Neural progenitor cell (in vitro differentiated cells): ENCODE measurements around the gene AMMECR1. TPM values are rescaled to one million over a fixed set of nuclear protein-coding genes. Genes with fewer than 3 reads are reported as not detected.

Experiments
- DNase-seq: peaks from one replicate; pipeline ENCODE4 v3.0.0-alpha.2; 2016; ENCODE audit warnings: low spot score
- H2AFZ ChIP-seq: fragments of 200-600 bp; sonication (generic); replicated peaks from 2 replicates; pipeline ENCODE4 v1.6.1; 2016; ENCODE audit warnings: antibody characterized with exemption
- H3F3A ChIP-seq: fragments of 200-600 bp; sonication (generic); 2 replicates; pipeline ENCODE4 v1.6.1; 2016; ENCODE audit warnings: antibody characterized with exemption, low read depth
- H3K27ac ChIP-seq: fragments of 200-600 bp; sonication (generic); 2 replicates; pipeline ENCODE4 v1.5.1; 2016; ENCODE audit warnings: mild to moderate bottlenecking
- H3K27me3 ChIP-seq: fragments of 200-600 bp; sonication (generic); 2 replicates; pipeline ENCODE4 v1.6.1; 2016; ENCODE audit warnings: mild to moderate bottlenecking, moderate library complexity
- H3K36me3 ChIP-seq: fragments of 200-600 bp; sonication (generic); 2 replicates; pipeline ENCODE4 v1.5.1; 2016
- H3K4me1 ChIP-seq: fragments of 200-600 bp; sonication (generic); 2 replicates; pipeline ENCODE4 v1.6.1; 2016; ENCODE audit warnings: mixed run types
- H3K4me2 ChIP-seq: fragments of 200-600 bp; sonication (generic); 2 replicates; pipeline ENCODE4 v1.6.1; 2016
- H3K4me3 ChIP-seq: fragments of 200-600 bp; sonication (generic); 2 replicates; pipeline ENCODE4 v1.5.1; 2016
- H3K79me2 ChIP-seq: fragments of 200-600 bp; sonication (generic); 2 replicates; pipeline ENCODE4 v1.6.1; 2016; ENCODE audit warnings: low read depth
- H3K9ac ChIP-seq: fragments of 200-600 bp; sonication (generic); 2 replicates; pipeline ENCODE4 v1.6.1; 2016
- H3K9me3 ChIP-seq: fragments of 200-600 bp; sonication (generic); 2 replicates; pipeline ENCODE4 v1.5.1; 2016; ENCODE audit warnings: low read depth
- H4K20me1 ChIP-seq: fragments of 200-600 bp; sonication (generic); 2 replicates; pipeline ENCODE4 v1.6.1; 2016; ENCODE audit warnings: low read depth
- H3K27ac Mint-ChIP-seq: 3 replicates; pipeline ENCODE4 v1.8.0; 2021; ENCODE audit warnings: mixed read lengths
- H3K27me3 Mint-ChIP-seq: 2 replicates; pipeline ENCODE4 v1.8.0; 2022; ENCODE audit warnings: low read depth, mild to moderate bottlenecking, inconsistent platforms, moderate library complexity, mixed read lengths; ENCODE audit not compliant: insufficient read depth
- H3K36me3 Mint-ChIP-seq: 3 replicates; pipeline ENCODE4 v1.8.0; 2021; ENCODE audit warnings: mixed read lengths
- H3K4me1 Mint-ChIP-seq: 3 replicates; pipeline ENCODE4 v1.8.0; 2021; ENCODE audit warnings: mixed read lengths
- H3K4me3 Mint-ChIP-seq: 3 replicates; pipeline ENCODE4 v1.8.0; 2021; ENCODE audit warnings: mild to moderate bottlenecking, moderate library complexity, mixed read lengths
- H3K9me3 Mint-ChIP-seq: 3 replicates; pipeline ENCODE4 v1.8.0; 2020; ENCODE audit warnings: mixed read lengths
- EZH2 ChIP-seq: fragments of 200-600 bp; sonication (generic); IDR thresholded peaks from 2 replicates; pipeline ENCODE4 v1.6.1; 2017; ENCODE audit warnings: antibody characterized with exemption, mild to moderate bottlenecking, moderate library complexity
- EZH2phosphoT487 ChIP-seq: fragments of 200-600 bp; sonication (generic); IDR thresholded peaks from 2 replicates; pipeline ENCODE4 v1.6.1; 2017; ENCODE audit warnings: antibody characterized with exemption
- total RNA-seq: library from RNA; depleted of rRNA; stranded (reverse); fragments of >200 nt; gene quantifications from 2 replicates; pipeline ENCODE4 v1.2.3, GENCODE V29; 2015; ENCODE audit warnings: low replicate concordance
- TF ChIP-seq, protein P1 (sequence below): fragments of 200-600 bp; sonication (generic); IDR thresholded peaks from 2 replicates; pipeline ENCODE4 v1.5.1; 2017; ENCODE audit warnings: antibody characterized with exemption, mild to moderate bottlenecking

Gene AMMECR1
- total RNA-seq, 1 donor from 2014 or later, result 20.3 TPM

DNA sequence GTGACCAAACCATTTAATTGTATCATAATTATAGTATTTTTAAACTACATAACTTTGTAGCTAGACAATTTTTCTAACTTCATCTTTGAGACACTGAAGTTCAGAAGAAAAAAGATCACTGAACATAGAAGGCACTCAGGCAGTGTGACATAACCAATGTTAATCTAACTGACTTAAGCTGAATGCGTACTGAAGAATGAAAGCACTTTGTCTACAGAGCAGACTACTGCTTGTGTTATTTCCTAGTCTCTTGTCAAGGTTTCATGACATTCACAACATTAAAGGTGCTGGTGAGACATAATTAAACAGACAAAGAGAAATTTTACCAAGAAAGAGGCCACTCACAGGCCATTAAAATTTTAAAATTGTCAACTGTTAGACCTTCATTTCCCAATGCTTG is 13.5 kb downstream of the AMMECR1 start:
- Histone ChIP-seq H4K20me1 (no peaks in the 10 kb centered on the region), H3K9ac (no peak overlapping the region)
- no peak overlapping the region for H3K4me3 Mint-ChIP-seq

DNA sequence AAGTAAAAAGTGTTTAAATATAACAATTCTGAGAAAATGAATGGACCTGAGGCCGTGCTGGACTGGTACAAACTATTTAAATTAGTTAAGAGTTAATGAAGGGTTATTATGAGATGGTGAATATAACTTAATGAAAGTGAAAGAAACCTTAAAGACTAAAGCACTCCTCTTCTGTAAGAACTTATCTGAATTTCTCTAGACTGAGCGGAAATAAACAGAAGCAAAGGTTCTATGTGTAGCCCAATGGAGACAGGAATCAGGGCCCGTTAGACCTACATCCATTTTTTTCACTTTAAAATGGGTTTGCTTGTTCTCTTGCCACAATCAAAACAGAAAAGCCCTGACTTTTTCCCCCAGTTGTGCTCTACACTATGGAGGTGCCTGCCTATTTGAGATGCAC is 14.9 kb downstream of the AMMECR1 start:
- H3K27ac Mint-ChIP-seq, result no peak overlapping the region
- Histone ChIP-seq H3K9ac (no peak overlapping the region), H2AFZ (no peak overlapping the region), H4K20me1 (no peaks in the 10 kb centered on the region), H3K9me3 (peaks cover 4% of the 10 kb centered on the region), H3K4me3 (no peak overlapping the region), H3K36me3 (no peaks in the 10 kb centered on the region), H3K27ac (no peak overlapping the region), H3K27me3 (no peaks in the 10 kb centered on the region), H3K4me1 (no peaks in the 10 kb centered on the region), H3K4me2 (no peak overlapping the region), H3F3A (no peaks in the 10 kb centered on the region), H3K79me2 (peaks cover 6% of the 10 kb centered on the region)
- DNase-seq, result no peak
- H3K36me3 Mint-ChIP-seq, result peaks cover 20% of the 10 kb centered on the region
- TF ChIP-seq EZH2, result no peak
- no peak for TF ChIP-seq EZH2phosphoT487
- TF ChIP-seq, protein P1, sequence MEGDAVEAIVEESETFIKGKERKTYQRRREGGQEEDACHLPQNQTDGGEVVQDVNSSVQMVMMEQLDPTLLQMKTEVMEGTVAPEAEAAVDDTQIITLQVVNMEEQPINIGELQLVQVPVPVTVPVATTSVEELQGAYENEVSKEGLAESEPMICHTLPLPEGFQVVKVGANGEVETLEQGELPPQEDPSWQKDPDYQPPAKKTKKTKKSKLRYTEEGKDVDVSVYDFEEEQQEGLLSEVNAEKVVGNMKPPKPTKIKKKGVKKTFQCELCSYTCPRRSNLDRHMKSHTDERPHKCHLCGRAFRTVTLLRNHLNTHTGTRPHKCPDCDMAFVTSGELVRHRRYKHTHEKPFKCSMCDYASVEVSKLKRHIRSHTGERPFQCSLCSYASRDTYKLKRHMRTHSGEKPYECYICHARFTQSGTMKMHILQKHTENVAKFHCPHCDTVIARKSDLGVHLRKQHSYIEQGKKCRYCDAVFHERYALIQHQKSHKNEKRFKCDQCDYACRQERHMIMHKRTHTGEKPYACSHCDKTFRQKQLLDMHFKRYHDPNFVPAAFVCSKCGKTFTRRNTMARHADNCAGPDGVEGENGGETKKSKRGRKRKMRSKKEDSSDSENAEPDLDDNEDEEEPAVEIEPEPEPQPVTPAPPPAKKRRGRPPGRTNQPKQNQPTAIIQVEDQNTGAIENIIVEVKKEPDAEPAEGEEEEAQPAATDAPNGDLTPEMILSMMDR, result no peak
- H3K4me1 Mint-ChIP-seq, result no peaks in the 10 kb centered on the region
- no peaks in the 10 kb centered on the region for H3K27me3 Mint-ChIP-seq
- peaks cover 2% of the 10 kb centered on the region for H3K9me3 Mint-ChIP-seq
- no peak overlapping the region for H3K4me3 Mint-ChIP-seq

More for the DNA sequence above, 13.5 kb downstream of the AMMECR1 start:
- DNase-seq, result no peak
- H3K9me3 ChIP-seq, result peaks cover 4% of the 10 kb centered on the region
- H3K27me3 Mint-ChIP-seq, result no peaks in the 10 kb centered on the region
- no peak overlapping the region for H3K4me3 ChIP-seq
- H3K36me3 Mint-ChIP-seq, result peaks cover 20% of the 10 kb centered on the region
- H3F3A ChIP-seq, result no peaks in the 10 kb centered on the region
- peaks cover 16% of the 10 kb centered on the region for H3K79me2 ChIP-seq
- TF ChIP-seq EZH2phosphoT487, result no peak
- no peak for TF ChIP-seq EZH2
- TF ChIP-seq, protein P1, result no peak
- no peaks in the 10 kb centered on the region for H3K36me3 ChIP-seq
- no peak overlapping the region for H2AFZ ChIP-seq
- H3K27ac ChIP-seq, result no peak overlapping the region
- peaks cover 3% of the 10 kb centered on the region for H3K4me1 Mint-ChIP-seq
- no peak overlapping the region for H3K4me2 ChIP-seq
- no peaks in the 10 kb centered on the region for H3K4me1 ChIP-seq
- H3K27me3 ChIP-seq, result no peaks in the 10 kb centered on the region
- H3K27ac Mint-ChIP-seq, result no peak overlapping the region
- peaks cover 2% of the 10 kb centered on the region for H3K9me3 Mint-ChIP-seq

DNA sequence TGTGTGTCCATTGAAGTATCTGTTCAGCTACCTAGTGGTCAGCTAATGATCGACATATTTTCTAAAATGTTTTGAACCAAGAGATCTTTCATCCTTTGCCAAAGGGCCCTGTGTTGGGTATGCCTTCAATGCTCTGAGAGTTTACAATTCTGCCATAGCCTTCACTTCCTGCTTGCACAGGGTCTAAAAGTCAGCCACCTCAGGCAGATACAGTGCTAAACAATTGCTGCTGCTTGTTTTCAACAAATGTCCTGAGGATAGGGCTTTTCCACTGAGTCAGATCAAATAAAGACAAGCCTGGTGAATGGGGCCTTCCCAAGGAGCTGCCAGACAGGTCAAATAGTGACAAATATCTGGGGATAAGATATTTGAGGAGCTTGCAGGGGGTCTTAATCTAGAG is 16.7 kb downstream of the AMMECR1 start:
- H3K27me3 ChIP-seq, result no peaks in the 10 kb centered on the region
- Mint-ChIP-seq H3K9me3 (peaks cover 13% of the 10 kb centered on the region), H3K36me3 (peaks cover 28% of the 10 kb centered on the region), H3K27me3 (no peaks in the 10 kb centered on the region), H3K27ac (no peak overlapping the region), H3K4me1 (no peaks in the 10 kb centered on the region), H3K4me3 (no peak overlapping the region)
- H3K4me1 ChIP-seq, result no peaks in the 10 kb centered on the region
- H3K4me2 ChIP-seq, result no peak overlapping the region
- TF ChIP-seq EZH2phosphoT487 (no peak), EZH2 (no peak)
- TF ChIP-seq, protein P1, result no peak
- H3K79me2 ChIP-seq, result peaks cover 6% of the 10 kb centered on the region
- H3K4me3 ChIP-seq, result no peak overlapping the region
- H3F3A ChIP-seq, result no peaks in the 10 kb centered on the region
- no peaks in the 10 kb centered on the region for H4K20me1 ChIP-seq
- no peaks in the 10 kb centered on the region for H3K36me3 ChIP-seq
- no peak overlapping the region for H3K9ac ChIP-seq
- DNase-seq, result no peak
- no peak overlapping the region for H2AFZ ChIP-seq
- peaks cover 9% of the 10 kb centered on the region for H3K9me3 ChIP-seq
- H3K27ac ChIP-seq, result no peak overlapping the region

DNA sequence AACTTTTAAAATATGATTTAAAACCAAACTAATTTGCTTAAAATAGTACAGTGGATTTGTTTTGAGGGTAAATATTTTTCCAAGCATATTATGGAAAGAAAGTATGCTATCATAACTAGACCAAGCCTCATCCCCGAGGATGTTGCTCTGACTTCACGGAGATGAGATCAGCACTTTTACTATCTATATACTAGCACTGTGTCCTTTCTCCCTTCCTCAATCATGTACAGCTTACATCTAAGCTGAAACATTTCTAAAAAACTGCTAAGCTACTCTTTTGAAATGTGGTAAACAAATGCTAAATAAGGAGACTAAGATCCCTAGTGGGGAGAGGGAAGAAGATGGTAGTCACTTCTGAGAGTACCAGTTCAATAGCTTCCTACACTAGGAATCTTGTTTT is 23.8 kb downstream of the AMMECR1 start:
- TF ChIP-seq, protein P1, result no peak
- no peak for TF ChIP-seq EZH2phosphoT487
- TF ChIP-seq EZH2, result no peak
- no peaks in the 10 kb centered on the region for H3K27me3 Mint-ChIP-seq
- no peaks in the 10 kb centered on the region for H3K36me3 ChIP-seq
- no peak overlapping the region for H3K9ac ChIP-seq
- H3F3A ChIP-seq, result no peaks in the 10 kb centered on the region
- H3K79me2 ChIP-seq, result no peaks in the 10 kb centered on the region
- H2AFZ ChIP-seq, result no peak overlapping the region
- no peak overlapping the region for H3K4me3 Mint-ChIP-seq
- H4K20me1 ChIP-seq, result no peaks in the 10 kb centered on the region
- no peak overlapping the region for H3K4me3 ChIP-seq
- peaks cover 5% of the 10 kb centered on the region for H3K9me3 ChIP-seq
- H3K27ac ChIP-seq, result no peak overlapping the region
- H3K9me3 Mint-ChIP-seq, result peaks cover 19% of the 10 kb centered on the region
- no peak for DNase-seq
- H3K4me1 ChIP-seq, result no peaks in the 10 kb centered on the region
- H3K27ac Mint-ChIP-seq, result no peak overlapping the region
- H3K27me3 ChIP-seq, result no peaks in the 10 kb centered on the region
- no peak overlapping the region for H3K4me2 ChIP-seq
- peaks cover 15% of the 10 kb centered on the region for H3K36me3 Mint-ChIP-seq
- no peaks in the 10 kb centered on the region for H3K4me1 Mint-ChIP-seq
